ENCODE results near the gene VPS52.

The VPS52 gene, protein sequence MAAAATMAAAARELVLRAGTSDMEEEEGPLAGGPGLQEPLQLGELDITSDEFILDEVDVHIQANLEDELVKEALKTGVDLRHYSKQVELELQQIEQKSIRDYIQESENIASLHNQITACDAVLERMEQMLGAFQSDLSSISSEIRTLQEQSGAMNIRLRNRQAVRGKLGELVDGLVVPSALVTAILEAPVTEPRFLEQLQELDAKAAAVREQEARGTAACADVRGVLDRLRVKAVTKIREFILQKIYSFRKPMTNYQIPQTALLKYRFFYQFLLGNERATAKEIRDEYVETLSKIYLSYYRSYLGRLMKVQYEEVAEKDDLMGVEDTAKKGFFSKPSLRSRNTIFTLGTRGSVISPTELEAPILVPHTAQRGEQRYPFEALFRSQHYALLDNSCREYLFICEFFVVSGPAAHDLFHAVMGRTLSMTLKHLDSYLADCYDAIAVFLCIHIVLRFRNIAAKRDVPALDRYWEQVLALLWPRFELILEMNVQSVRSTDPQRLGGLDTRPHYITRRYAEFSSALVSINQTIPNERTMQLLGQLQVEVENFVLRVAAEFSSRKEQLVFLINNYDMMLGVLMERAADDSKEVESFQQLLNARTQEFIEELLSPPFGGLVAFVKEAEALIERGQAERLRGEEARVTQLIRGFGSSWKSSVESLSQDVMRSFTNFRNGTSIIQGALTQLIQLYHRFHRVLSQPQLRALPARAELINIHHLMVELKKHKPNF

DNA sequence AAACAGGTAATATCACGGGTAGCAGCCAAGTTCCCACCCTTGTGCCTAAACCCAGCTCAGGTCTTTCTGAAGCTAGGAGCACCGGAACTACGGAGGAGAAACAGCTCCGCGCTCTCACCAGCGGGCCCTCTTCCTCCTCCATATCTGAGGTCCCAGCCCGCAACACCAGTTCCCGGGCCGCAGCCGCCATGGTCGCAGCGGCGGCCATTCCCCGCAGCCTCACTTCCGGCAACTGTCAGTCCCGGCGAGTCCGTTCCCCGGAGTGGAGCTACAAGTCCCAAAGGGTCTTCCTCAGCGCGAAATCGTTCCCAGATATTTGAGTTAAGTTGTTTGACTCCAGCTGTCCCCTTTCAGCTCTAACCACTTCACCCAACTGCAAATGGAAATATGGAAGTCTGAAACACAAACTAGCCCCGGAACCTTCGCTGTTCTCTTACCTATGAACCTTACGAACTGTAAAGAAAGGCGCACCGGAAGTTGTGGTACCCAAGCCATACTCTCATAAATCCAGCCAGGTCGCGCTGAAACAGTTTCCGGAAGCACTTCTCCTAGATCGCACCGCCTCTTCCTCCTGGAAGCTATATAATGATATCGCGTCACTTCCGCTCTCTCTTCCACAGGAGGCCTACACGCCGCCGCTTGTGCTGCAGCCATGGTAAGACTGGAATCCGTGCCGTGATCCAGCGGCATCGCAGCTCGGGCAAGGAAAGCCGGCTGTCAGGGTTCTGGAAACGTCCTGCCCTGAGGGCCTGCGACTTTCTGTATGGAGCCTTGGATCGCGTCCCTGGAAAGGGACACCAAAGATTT is at the start of gene VPS52, which contains the start of gene RPS18:
Gene VPS52 (minus strand): TSS at position 409 of the 807 bp plus-strand sequence. CDS start 201 bp downstream, at position 208.
Gene RPS18 (plus strand): TSS at position 608 of the 807 bp plus-strand sequence. CDS start 45 bp downstream, at position 653.
- DNase-seq, result peak; percentile 99

DNA sequence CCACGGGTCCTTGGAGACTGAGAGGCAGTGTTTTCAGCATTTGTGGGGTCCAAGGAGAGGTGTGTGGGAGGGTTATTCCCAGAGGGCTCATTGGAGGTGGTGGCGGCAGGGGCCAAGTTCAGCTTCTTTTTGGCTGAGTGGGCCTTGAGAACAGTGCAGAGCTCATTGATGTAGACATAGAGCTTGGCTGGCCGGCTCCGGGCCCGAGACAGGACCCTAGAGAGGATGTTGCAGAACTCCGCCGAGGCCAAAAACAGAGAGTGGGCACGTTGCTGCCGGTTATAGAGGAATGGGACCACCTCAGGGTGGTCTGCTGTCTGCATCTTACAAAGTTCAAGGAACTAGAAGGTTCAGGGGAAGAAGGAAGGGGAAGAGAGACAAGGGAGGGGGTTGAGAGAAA is 49.6 kb upstream of the VPS52 start:
- DNase-seq, result no peak

DNA sequence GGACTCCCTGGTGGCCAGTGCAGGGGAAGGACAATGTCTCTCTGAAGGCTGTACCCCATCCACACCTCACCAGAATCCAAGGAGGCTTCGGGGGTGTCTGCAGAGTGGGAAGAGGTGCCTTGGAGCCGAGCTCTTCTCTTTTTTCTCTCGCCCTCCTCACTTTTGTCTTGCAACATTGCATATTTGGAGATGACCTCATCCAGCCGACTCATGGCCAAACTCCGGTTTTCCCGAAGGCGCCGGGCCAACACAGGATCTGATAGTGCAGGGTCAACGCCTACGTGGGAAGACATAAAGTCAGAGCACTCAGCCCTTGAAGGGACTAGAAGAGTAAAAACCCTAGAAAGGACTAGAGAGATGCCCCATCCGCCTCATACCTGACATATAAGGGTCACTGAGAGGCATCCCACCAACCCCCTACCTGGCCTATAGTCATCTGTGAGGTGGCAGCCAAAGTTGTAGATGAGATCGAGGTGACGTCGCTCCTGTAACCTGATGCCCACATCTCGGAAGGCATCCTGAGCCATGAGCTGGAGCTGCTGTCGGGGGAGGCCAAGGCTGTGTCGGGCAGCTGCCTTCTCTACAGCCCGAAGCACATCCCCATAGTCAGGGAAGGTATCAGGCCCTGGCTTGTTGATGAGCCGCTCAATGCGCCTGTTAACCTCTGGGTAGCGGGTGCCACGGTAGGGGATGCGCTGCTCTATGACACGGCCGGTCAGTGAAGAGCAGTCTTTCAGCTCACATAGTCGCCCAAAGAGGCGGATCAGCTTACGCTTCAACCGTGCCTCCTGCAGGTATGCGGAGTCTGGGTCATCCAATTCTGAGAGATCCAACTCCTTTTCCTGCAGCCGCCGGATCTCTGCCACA is 48.9 kb upstream of the VPS52 start:
- peak; percentile 58 for DNase-seq

DNA sequence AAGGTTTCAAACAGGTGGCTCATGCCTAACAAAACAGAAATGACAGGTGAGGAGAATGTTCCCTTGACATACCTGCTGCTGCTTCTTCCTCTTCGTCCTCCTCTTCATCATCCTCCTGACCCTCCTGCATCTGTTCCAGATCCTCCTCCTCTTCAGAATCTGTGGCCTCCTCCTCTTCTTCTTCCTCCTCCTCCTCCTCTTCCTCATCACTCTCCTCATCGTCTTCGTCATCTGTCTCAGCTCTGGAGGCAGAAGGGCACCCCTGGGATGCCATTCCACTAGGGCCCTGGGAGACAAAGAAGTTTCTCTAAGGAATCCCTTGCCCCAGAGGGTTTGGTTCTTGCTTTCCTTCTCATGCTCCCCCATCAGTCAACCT is 48.3 kb upstream of the VPS52 start:
- no peak for DNase-seq

DNA sequence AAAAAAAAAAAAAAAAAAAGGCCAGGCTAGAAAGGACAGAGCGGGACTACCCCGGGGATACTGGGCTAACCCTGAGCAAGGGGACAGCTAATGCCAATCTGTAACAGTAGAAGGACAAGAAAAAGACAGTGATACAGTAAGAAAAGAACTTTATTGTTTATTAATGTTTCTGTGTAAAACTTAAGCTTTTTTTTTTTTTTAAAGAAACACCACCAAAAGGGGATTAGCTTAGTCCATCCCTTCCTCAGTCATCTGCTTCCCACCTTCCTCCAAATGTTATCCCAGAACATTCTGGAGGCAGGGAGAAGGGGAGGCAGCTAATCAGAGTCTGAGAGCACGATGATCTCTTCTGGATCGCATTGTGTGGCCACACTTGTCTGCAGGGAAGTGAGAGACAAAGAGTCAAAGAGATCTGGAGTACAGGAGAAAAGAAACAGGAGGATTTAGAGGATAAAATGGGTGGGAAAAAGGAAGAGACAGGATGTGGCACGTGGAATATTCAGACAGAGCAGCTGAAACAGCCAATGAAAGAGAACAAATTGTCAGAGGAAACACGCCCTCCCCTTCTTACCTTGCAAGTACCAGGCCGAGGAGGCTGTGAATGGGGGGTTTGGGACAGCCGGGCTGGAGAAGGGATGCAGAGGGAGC is 46.9 kb upstream of the VPS52 start:
- DNase-seq, result no peak

DNA sequence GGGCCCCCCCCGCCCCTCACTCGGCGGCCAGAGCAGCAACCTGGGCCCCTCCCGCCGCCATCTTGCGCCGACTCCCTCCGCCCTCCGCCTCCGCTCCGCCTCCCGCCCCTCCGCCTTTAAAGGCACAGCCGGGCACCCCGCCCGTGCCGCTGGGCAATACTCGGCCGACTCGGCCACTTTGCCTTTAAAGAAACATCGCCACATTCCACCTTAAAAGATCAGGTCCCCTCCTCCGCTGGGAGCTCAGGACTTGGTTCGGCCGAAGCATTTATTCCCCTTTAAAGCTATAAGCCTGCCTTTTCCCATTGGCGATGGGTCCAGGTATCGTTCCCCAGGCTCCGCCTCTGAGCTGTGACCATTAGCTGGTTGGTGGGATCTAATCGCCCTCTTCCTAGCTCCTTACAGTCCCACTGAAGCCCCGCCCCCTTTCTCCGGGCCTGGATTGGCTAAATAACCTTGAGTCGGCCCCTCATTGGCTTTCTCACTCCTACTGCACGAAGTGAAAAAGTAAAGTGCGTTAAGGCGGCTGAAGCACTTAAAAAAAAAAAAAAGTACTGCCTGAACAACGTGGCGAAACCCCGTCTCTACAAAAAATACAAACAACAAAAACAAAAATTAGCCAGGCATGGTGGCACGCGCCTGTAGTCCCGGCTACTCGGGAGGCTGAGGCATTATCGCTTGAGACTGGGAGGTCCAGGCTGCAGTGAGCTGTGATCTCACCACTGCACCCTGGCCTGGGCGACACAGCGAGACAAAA is 46.2 kb upstream of the VPS52 start, which contains the start of gene ZBTB22:
Gene ZBTB22 (minus strand): TSS at position 76 of the 757 bp plus-strand sequence. CDS start 828 bp downstream, outside the sequence.
- peak; percentile 99 for DNase-seq

DNA sequence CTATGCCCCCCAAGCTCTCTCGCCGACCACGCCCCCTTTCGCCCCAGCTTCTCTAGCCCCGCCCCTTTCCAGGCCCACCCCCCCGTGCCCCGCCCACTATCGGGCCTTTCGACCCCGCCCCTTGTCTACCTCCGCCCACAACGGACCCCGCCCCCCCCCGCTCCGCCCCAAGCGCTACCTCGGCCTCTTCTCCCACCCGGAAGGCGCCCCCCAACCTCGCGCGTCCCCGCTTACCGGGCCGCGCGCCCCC is 45.7 kb upstream of the VPS52 start:
- peak; percentile 35 for DNase-seq

DNA sequence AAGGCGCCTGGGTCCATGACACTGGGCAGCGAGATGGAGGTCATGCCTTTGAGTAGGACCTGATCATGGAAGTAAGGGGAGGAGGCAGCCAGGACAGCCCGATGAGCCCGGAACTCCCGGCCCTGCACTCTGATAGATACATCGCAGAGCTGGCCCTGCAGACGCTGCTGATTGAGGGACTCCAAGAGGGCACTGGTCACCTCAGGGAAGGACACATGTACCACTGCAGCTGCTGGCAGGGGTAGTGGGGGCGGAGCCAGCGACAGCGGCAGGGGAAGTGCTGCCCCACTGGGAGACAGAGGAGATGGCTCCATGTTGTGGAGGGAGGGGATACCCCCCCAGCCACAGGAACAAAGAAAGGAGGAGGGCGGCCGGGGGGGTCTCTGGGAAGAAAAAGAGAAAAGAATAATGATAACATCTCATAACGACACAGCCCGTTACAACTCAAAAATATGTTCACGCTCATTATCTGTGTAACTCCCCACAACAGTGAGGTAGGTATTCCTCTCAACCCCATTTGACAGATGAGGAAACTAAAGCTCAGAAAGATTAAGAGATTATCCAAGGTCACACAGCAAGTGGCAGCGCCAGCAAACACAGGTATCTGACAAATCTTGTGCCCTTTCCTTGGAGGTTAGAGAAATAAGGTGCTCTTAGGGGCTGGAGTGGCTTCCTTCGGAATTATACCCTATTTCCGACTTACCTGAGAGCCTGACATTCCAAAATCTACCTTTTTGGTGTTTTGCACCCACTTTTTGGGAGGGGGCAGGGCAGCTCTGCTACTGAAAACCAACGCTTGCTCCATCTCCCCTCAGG is 45.1 kb upstream of the VPS52 start:
- no peak for DNase-seq

DNA sequence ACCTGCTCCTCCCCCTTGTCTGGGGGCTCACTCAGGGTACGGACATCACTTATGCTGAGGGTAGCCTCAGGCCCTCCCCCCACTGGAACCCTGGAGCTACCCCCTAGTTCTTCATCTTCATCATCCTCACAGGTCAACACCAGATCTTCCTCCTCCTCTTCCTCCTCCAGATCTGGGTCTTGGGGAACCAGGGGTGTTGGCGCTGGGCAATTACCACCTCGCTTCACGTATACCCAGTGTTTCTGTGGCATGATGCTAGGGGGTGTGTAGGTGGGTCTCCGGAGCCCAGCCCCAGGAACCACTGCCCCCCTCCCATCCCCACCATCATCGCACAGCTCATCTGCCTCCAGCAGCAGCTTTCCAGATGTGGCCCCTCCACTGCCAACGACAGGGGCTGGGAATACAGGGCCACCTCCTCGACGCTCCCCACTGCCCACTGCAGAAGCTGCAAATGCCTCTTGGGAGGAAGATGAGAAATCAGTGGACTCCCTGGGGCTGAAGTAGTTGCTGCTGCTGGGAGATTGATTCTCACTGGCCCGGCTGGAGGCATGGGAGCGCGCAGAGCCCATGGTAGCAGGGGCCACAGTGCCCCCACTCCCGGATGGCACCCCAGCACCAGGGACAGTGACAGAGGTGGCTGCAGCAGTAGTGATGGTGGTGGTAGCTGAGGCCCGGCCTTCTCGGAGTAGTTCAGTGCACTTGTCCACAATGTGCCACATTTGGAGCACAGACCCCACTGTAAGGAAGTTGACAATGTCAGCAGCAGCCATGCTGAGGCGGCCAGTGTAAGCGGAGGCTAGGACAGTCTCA is 44.3 kb upstream of the VPS52 start:
- DNase-seq, result no peak

DNA sequence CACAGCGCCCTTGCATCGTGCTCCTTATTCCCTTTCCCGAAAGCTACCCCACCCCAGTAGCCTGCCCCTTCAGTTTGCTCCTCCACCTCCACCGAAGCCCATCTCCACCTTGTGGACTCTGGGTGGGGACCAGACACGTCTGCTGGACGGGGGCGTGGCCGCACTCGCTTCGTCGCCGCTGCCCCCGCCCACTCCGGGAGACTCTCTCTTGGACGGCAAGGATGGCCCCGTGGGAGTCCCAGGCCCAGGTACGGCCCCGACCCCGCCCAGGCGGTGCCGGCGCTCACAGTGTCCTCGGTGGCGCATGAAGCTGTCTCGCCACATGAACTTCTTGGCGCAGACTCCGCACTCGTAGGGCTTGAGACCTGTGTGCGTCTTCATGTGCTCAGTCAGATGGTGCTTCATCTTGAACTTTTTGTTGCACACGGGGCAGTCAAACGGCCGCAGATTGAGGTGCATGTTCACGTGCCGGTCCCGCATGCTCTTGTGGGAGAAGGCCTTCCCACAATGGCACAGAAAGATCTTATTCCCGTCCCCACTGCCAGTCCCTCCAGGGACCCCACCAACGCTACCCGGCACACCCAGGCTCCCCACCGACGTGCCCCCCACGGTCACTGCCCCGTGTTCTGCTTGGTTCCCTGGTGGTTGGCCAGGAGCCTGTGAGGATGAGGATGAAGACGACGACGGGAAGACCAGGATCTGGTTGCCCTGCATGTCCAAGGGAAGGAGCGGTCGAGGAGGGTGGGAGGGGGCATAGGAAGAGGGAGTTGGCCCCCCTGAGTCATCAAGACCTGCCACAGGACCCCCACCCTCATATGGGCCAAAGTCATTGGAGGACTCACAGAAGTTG is 43.5 kb upstream of the VPS52 start:
- no peak for DNase-seq

DNA sequence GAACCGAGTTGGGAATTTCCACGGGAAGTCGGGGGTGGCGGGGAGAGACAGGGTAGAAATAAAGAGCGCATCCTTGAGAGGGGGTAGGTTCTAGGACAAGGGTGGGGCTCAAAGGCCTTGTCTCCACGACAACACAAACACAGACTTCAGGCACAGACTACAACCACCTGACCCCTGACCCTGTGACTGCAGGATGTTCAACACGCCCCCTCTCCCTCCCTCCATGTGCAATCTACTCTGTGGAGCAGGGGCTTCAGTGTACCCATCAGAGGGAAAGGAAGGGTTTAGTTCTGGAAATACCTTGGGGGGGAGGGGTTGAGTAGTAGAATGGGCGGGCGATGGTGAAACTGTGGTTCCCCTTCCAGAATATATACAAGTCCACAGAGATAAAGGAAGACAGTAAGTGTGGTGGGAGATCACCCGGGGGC is 42.9 kb upstream of the VPS52 start:
- peak; percentile 66 for DNase-seq

DNA sequence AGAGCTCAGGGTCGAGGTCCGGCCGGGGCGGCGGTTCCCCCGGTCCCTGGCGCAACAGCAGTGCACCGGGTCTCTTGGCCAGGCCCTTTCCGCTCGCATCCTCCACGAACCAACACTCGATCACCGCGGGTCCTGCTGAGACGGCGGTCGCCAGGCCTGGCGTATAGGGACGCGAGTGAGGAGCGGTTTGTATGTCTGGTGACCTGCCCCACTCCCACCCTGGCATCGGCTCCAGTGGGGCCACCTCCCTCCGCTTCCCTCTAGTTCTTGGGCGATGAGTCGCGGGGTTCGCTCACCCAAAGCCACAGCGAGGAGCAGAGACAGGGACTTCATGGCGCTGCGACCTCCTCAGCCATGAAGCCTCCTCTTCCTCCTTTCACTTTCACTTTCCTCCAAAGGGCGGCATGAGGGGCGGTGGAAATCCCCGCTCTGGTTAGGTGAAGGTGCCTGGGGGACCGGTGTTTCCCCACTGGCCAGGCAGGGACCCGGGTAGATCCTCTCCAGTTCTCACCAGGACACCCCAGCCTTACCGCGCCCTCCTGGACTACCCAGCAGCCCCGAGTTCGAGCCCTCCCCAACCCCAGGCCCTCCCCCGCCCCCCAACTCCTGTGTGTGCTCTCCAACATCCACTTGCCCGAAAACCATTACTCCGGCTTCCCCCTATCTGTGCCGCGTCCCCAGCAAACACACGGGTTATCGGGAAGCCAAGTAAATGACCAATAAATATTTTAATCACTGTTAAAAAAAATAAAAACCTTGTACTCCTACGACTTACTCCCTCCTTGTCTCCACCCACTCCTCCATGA is 42.2 kb upstream of the VPS52 start, which contains the start of gene TAPBP:
Gene TAPBP (minus strand): TSS at position 370 of the 806 bp plus-strand sequence. CDS start 37 bp downstream, at position 333.
- peak; percentile 73 for DNase-seq

DNA sequence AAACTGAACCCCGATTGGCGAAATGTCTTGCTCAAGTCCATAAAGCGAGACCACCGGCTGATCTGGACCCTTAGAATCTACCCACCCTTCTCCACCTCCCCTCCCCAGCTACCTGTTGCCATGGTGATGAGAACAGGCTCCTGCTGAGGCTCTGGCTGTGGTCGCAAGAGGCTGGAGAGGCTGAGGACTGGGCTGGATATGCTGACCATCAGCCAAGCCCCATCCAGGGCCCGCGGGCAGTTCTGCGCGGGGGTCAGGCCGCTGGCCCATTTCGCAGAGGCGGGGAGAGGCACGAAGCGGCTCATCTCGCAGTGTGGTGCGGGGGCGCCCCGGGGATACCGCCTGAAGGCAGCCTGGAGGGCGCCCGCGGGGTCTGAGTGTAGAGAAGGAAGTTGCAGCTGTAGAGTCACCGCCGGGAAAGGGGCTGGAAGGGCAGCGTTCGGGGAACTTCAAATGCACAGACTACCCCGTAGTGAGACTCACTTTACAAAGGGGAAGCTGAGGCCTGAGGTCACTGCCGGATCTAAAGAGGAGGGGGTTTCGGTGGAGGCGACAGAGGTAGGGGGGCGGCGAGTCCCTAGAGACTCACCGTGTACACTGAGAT is 41.5 kb upstream of the VPS52 start:
- DNase-seq, result peak; percentile 73

DNA sequence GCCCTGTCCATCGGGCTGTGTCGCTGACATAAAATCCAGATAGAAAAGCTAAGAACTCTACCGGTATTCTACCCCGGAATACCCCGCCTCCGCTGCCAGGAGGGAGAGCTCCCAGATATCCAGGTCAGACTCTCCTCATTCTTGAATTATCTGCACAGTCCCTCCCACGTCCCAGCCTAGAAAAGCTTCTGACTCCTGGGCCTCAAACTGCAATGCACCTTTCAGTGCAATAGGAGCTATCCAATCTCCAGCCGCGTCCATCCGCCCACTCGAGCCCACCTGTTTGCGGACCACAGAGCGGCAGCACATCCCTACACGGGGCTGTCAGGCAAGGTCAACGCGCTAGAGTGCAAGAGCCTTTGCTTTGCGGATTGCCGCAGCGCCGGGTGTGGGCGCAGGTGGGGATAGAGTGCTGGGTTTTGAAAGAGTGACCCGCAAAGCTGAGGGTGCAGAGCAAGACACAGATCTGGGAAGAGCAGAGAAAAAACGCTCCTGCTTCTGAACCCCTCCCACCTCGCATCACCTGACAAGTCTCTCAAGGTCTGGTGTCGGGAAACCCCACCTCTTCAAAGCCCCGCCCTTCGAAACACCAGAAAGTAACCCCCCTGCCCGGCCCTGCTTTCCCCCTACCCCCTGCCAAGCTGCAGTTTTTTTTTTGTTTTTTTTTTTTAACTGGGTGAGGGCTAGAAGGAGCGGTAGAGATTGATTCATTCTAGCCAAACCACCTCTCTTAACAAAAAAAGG is 40.9 kb upstream of the VPS52 start:
- DNase-seq, result peak; percentile 86

DNA sequence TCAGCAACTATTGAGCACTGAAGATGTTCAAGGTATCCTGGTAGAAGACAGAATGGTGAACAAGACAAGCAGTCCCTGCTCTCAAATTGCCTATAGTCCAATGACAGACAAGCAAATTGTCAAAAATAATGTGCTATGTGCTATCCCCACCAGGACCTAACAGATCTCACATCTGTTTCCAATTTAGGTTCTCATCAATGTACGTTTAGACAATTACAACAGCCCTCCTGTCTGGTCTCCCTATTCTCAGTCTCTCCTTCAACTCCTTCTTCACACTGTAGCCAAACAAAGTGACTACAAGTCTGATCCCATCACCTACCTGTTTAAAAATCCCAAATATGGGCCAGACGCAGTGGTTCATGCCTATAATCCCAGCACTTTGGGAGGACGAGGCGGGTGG is 34.7 kb upstream of the VPS52 start:
- DNase-seq, result no peak

DNA sequence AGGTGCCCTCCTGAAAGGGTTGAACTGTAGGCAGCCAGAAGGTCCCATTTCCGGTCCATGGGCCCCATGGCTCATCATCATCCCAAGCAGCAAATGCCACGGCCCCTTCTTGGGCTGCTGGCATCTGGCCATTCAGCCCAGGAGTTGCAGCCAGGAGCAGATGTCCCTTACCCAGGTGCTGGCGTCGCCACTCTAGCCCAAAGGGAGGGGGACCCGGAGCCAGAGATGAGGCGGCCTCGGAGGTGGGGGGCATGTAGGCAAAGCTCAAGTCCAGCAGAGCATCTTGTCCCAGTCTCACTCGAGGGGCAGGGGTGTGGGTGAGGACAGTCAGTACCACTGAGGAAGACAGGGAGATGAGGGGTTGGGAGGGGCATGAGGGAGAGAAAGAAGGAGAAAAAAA is 33.4 kb upstream of the VPS52 start:
- DNase-seq, result no peak

All from NCI-H510A treated with DMSO at 0.1 percent for 48 hours (cell line).